HG03432 (cell line): ENCODE results near the gene CYP11A1.
A peak's percentile ranks its signal among the peaks of the same experiment; 100 is the strongest.
"Not testable (repeated sequence)": the region's sequence is repeated elsewhere in the genome, so short reads cannot be mapped to it uniquely, and the experiment has no call there.

ENCODE experiments used
- ATAC-seq: cut with Tn5 transposase; IDR thresholded peaks from one replicate; pipeline ENCODE4 v1.9.1; 2021; ENCODE audit warnings: mild to moderate bottlenecking, moderate library complexity; ENCODE audit not compliant: unreplicated experiment

Gene CYP11A1

GRCh38 chr15:74400915-74401757 lies 33.7 kb upstream of the CYP11A1 start:
- no peak for ATAC-seq

GRCh38 chr15:74400313-74400860 lies 32.9 kb upstream of the CYP11A1 start:
- no peak for ATAC-seq

GRCh38 chr15:74399511-74400312 lies 32.3 kb upstream of the CYP11A1 start:
- no peak for ATAC-seq

- ATAC-seq: no peak
Observed at GRCh38 chr15:74399100-74399499, 31.7 kb upstream of the CYP11A1 start.

GRCh38 chr15:74398183-74398582 lies 30.7 kb upstream of the CYP11A1 start:
- no peak for ATAC-seq

GRCh38 chr15:74397239-74398068 lies 30.0 kb upstream of the CYP11A1 start:
- ATAC-seq: peak; percentile 28

GRCh38 chr15:74396445-74397238 lies 29.2 kb upstream of the CYP11A1 start:
- peak; percentile 36 for ATAC-seq

GRCh38 chr15:74396146-74396438 lies 28.6 kb upstream of the CYP11A1 start:
- ATAC-seq: no peak

GRCh38 chr15:74395319-74396145 lies 28.1 kb upstream of the CYP11A1 start:
- ATAC-seq: no peak

GRCh38 chr15:74394090-74394846 lies 26.8 kb upstream of the CYP11A1 start:
- no peak for ATAC-seq

GRCh38 chr15:74393423-74393822 lies 26.0 kb upstream of the CYP11A1 start:
- ATAC-seq: no peak

- no peak for ATAC-seq
Observed at GRCh38 chr15:74392902-74393301, 25.5 kb upstream of the CYP11A1 start.

GRCh38 chr15:74392451-74392830 lies 25.0 kb upstream of the CYP11A1 start:
- ATAC-seq: no peak

GRCh38 chr15:74391582-74392450 lies 24.4 kb upstream of the CYP11A1 start:
- no peak for ATAC-seq

GRCh38 chr15:74390647-74391288 lies 23.3 kb upstream of the CYP11A1 start:
- no peak for ATAC-seq

- not testable (repeated sequence) for ATAC-seq
Observed at GRCh38 chr15:74390049-74390646, 22.7 kb upstream of the CYP11A1 start.
